ENCODE results near the gene TLX1. TPM values are rescaled to one million over a fixed set of nuclear protein-coding genes. Genes with fewer than 3 reads are reported as not detected.

The TLX1 gene
- polyA plus RNA-seq, 1 experiment: not detected

GRCh38 chr10:101094121-101094879 is 36.8 kb upstream of the TLX1 start:
- no peak for DNase-seq (ENCODE audit: low read depth)
- POLR2A ChIA-PET: no interaction called here
- peaks cover 20% of the 10 kb centered on the region for H3K27me3 ChIP-seq (ENCODE audit: control insufficient read depth, insufficient read depth, low read length)
- no peak overlapping the region for H3K4me3 ChIP-seq (ENCODE audit: low read depth, low read length)
- CTCF ChIA-PET: interaction anchor here (0.6 to 13.9 kb wide), 14 partner anchors 9 to 477 kb away, joined by 3 to 312 read pairs (median 6); no protein-coding TSS in a partner anchor
- TF ChIP-seq CTCF (IDR thresholded peaks at IDR 0.05; ENCODE audit: insufficient read depth, low read depth, low read length): no peak
- H3K36me3 ChIP-seq (ENCODE audit: control insufficient read depth, insufficient read depth, low read length): no peaks in the 10 kb centered on the region

GRCh38 chr10:101095004-101095403 is 36.1 kb upstream of the TLX1 start:
- Histone ChIP-seq H3K27me3 (ENCODE audit: control insufficient read depth, insufficient read depth, low read length) (peaks cover 25% of the 10 kb centered on the region), H3K36me3 (ENCODE audit: control insufficient read depth, insufficient read depth, low read length) (no peaks in the 10 kb centered on the region), H3K4me3 (ENCODE audit: low read depth, low read length) (no peak overlapping the region)
- CTCF ChIA-PET: interaction anchor here (0.7 to 13.9 kb wide), 27 partner anchors 8 to 476 kb away, joined by 3 to 312 read pairs (median 5); no protein-coding TSS in a partner anchor
- TF ChIP-seq CTCF (IDR thresholded peaks at IDR 0.05; ENCODE audit: insufficient read depth, low read depth, low read length): no peak
- POLR2A ChIA-PET: interaction anchor here (0.6 to 1.1 kb wide), 2 partner anchors 47 to 435 kb away, joined by 3 read pairs; no protein-coding TSS in a partner anchor
- DNase-seq (ENCODE audit: low read depth): no peak

- peaks cover 26% of the 10 kb centered on the region for H3K27me3 ChIP-seq (ENCODE audit: control insufficient read depth, insufficient read depth, low read length)
- TF ChIP-seq CTCF (IDR thresholded peaks at IDR 0.05; ENCODE audit: insufficient read depth, low read depth, low read length): peak; percentile 89
- ChIA-PET POLR2A (interaction anchor here (0.6 to 1.1 kb wide), 2 partner anchors 47 to 434 kb away, joined by 3 read pairs; no protein-coding TSS in a partner anchor), CTCF (interaction anchor here (0.6 to 13.9 kb wide), 31 partner anchors 8 to 475 kb away, joined by 3 to 312 read pairs (median 4); no protein-coding TSS in a partner anchor)
- no peak overlapping the region for H3K4me3 ChIP-seq (ENCODE audit: low read depth, low read length)
- H3K36me3 ChIP-seq (ENCODE audit: control insufficient read depth, insufficient read depth, low read length): no peaks in the 10 kb centered on the region
- DNase-seq (ENCODE audit: low read depth): no peak
These were observed 35.4 kb upstream of the TLX1 start for GRCh38 chr10:101095550-101096213.

GRCh38 chr10:101096378-101096777 is 34.7 kb upstream of the TLX1 start:
- Histone ChIP-seq H3K27me3 (ENCODE audit: control insufficient read depth, insufficient read depth, low read length) (peaks cover 26% of the 10 kb centered on the region), H3K4me3 (ENCODE audit: low read depth, low read length) (no peak overlapping the region), H3K36me3 (ENCODE audit: control insufficient read depth, insufficient read depth, low read length) (no peaks in the 10 kb centered on the region)
- no peak for TF ChIP-seq CTCF (IDR thresholded peaks at IDR 0.05; ENCODE audit: insufficient read depth, low read depth, low read length)
- DNase-seq (ENCODE audit: low read depth): no peak
- CTCF ChIA-PET: interaction anchor here (1.1 to 13.9 kb wide), 14 partner anchors 9 to 167 kb away, joined by 3 to 312 read pairs (median 5); no protein-coding TSS in a partner anchor
- POLR2A ChIA-PET: no interaction called here

- POLR2A ChIA-PET: no interaction called here
- TF ChIP-seq CTCF (IDR thresholded peaks at IDR 0.05; ENCODE audit: insufficient read depth, low read depth, low read length): no peak
- CTCF ChIA-PET: interaction anchor here (1.0 to 13.9 kb wide), 6 partner anchors 9 to 51 kb away, joined by 3 to 312 read pairs (median 5); no protein-coding TSS in a partner anchor
- Histone ChIP-seq H3K36me3 (ENCODE audit: control insufficient read depth, insufficient read depth, low read length) (no peaks in the 10 kb centered on the region), H3K4me3 (ENCODE audit: low read depth, low read length) (no peak overlapping the region), H3K27me3 (ENCODE audit: control insufficient read depth, insufficient read depth, low read length) (peaks cover 28% of the 10 kb centered on the region)
- no peak for DNase-seq (ENCODE audit: low read depth)
These were observed 33.2 kb upstream of the TLX1 start for GRCh38 chr10:101097881-101098280.

All from BJ (cell line).